ENCODE data around the gene SIDT2.

DNA sequence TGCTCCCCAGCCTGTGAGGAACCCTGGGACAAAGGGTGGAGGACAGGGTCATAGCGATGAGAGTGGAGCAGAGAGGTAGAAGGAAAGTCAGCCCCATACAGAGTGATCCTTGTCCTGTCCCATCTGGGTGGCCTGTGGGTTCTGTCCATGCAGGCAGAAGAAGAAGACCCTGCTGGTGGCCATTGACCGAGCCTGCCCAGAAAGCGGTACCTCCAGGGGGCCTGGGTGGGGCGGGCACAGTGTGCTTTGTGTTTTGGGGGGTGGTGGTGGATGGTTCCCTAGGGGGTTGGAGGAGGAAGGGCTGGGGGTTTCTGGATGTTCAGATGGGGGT is 7.9 kb downstream of the SIDT2 start:
- TF ChIP-seq ZNF274 (IDR thresholded peaks at IDR 0.05; ENCODE audit: low read depth, low read length) (no peak), YY1 (IDR thresholded peaks at IDR 0.05; ENCODE audit: insufficient read depth, insufficient read length) (no peak)

Data from NT2/D1 (cell line).